Fibroblast of skin of right quadriceps (primary cell): ENCODE measurements around the gene ZDHHC12.

Source experiments
- DNase-seq: peaks from one replicate; pipeline ENCODE4 v3.0.0-alpha.2; 2013

The ZDHHC12 gene

GRCh38 chr9:128729766-128730517, 6.0 kb upstream of the ZDHHC12 start:
- DNase-seq: no peak

GRCh38 chr9:128729302-128729701, 5.4 kb upstream of the ZDHHC12 start:
- no peak for DNase-seq

- DNase-seq: no peak
Observed at GRCh38 chr9:128728298-128728697, 4.4 kb upstream of the ZDHHC12 start.

GRCh38 chr9:128727640-128728248, 3.8 kb upstream of the ZDHHC12 start:
- DNase-seq: no peak

- peak; percentile 77 for DNase-seq
Observed at GRCh38 chr9:128724744-128725211, 851 bp upstream of the ZDHHC12 start.

- DNase-seq: no peak
Observed at GRCh38 chr9:128723352-128723865, 518 bp downstream of the ZDHHC12 start.

GRCh38 chr9:128722380-128723351, 1.3 kb downstream of the ZDHHC12 start:
- DNase-seq: no peak

GRCh38 chr9:128721487-128722010, 2.4 kb downstream of the ZDHHC12 start:
- no peak for DNase-seq

- DNase-seq: no peak
Observed at GRCh38 chr9:128720841-128721486, 3.0 kb downstream of the ZDHHC12 start.

GRCh38 chr9:128719919-128720605, 3.9 kb downstream of the ZDHHC12 start:
- DNase-seq: no peak

GRCh38 chr9:128718475-128718874, 5.5 kb downstream of the ZDHHC12 start:
- no peak for DNase-seq

- DNase-seq: no peak
Observed at GRCh38 chr9:128718047-128718446, 5.9 kb downstream of the ZDHHC12 start.

- DNase-seq: no peak
Observed at GRCh38 chr9:128716581-128717254, 7.2 kb downstream of the ZDHHC12 start.

GRCh38 chr9:128715436-128715750, 8.5 kb downstream of the ZDHHC12 start:
- no peak for DNase-seq

- DNase-seq: no peak
Observed at GRCh38 chr9:128714586-128715435, 9.1 kb downstream of the ZDHHC12 start.

- no peak for DNase-seq
Observed at GRCh38 chr9:128713941-128714573, 9.9 kb downstream of the ZDHHC12 start.

- no peak for DNase-seq
Observed at GRCh38 chr9:128713411-128713780, 10.5 kb downstream of the ZDHHC12 start.

- no peak for DNase-seq
Observed at GRCh38 chr9:128712451-128713410, 11.2 kb downstream of the ZDHHC12 start.

- no peak for DNase-seq
Observed at GRCh38 chr9:128707446-128707845, 16.5 kb downstream of the ZDHHC12 start.
